ENCODE data around the gene ONECUT2.

The ONECUT2 gene

GRCh38 chr18:57427429-57428201 lies 7.6 kb upstream of the ONECUT2 start:
- Histone ChIP-seq H3K4me3 (ENCODE audit: insufficient read depth, low read length, poor library complexity, severe bottlenecking) (no peak overlapping the region), H3K4me2 (ENCODE audit: low read depth, low read length, poor library complexity, severe bottlenecking) (no peak overlapping the region), H3K36me3 (ENCODE audit: low read length) (no peaks in the 10 kb centered on the region), H3F3A (ENCODE audit: insufficient read depth) (no peaks in the 10 kb centered on the region), H3K27me3 (ENCODE audit: low read length) (no peaks in the 10 kb centered on the region), H3K9ac (ENCODE audit: low read length) (no peak overlapping the region), H3K9me2 (replicated peaks; ENCODE audit: insufficient read depth, low read length) (no peaks in the 10 kb centered on the region), H3K9me3 (ENCODE audit: insufficient read depth, low read length) (no peaks in the 10 kb centered on the region), H3K27ac (ENCODE audit: low read depth, low read length) (no peak overlapping the region), H4K20me1 (ENCODE audit: low read depth, low read length) (no peaks in the 10 kb centered on the region), H2AFZ (ENCODE audit: low read depth, low read length, severe bottlenecking) (no peak overlapping the region), H3K79me2 (ENCODE audit: insufficient read depth, low read length) (no peaks in the 10 kb centered on the region)
- TF ChIP-seq CTCF (IDR thresholded peaks at IDR 0.05; ENCODE audit: insufficient read depth, low read length, poor library complexity, severe bottlenecking) = no peak
- TF ChIP-seq EZH2phosphoT487 (conservative IDR thresholded peaks at IDR 0.05; ENCODE audit: low read length) = no peak

- Histone ChIP-seq H3K9me2 (replicated peaks; ENCODE audit: insufficient read depth, low read length) (no peaks in the 10 kb centered on the region), H4K20me1 (ENCODE audit: low read depth, low read length) (no peaks in the 10 kb centered on the region), H3F3A (ENCODE audit: insufficient read depth) (no peaks in the 10 kb centered on the region), H3K9me3 (ENCODE audit: insufficient read depth, low read length) (no peaks in the 10 kb centered on the region), H3K36me3 (ENCODE audit: low read length) (no peaks in the 10 kb centered on the region), H3K27ac (ENCODE audit: low read depth, low read length) (no peak overlapping the region), H3K4me3 (ENCODE audit: insufficient read depth, low read length, poor library complexity, severe bottlenecking) (no peak overlapping the region), H3K27me3 (ENCODE audit: low read length) (no peaks in the 10 kb centered on the region), H3K79me2 (ENCODE audit: insufficient read depth, low read length) (no peaks in the 10 kb centered on the region), H2AFZ (ENCODE audit: low read depth, low read length, severe bottlenecking) (no peak overlapping the region), H3K4me2 (ENCODE audit: low read depth, low read length, poor library complexity, severe bottlenecking) (no peak overlapping the region), H3K9ac (ENCODE audit: low read length) (no peak overlapping the region)
- TF ChIP-seq CTCF (IDR thresholded peaks at IDR 0.05; ENCODE audit: insufficient read depth, low read length, poor library complexity, severe bottlenecking) (no peak), EZH2phosphoT487 (conservative IDR thresholded peaks at IDR 0.05; ENCODE audit: low read length) (no peak)
Measured at GRCh38 chr18:57428221-57429150, 6.7 kb upstream of the ONECUT2 start.

- no peak overlapping the region for H2AFZ ChIP-seq (ENCODE audit: low read depth, low read length, severe bottlenecking)
- no peak overlapping the region for H3K9ac ChIP-seq (ENCODE audit: low read length)
- H3F3A ChIP-seq (ENCODE audit: insufficient read depth) = no peaks in the 10 kb centered on the region
- no peak overlapping the region for H3K27ac ChIP-seq (ENCODE audit: low read depth, low read length)
- H3K4me2 ChIP-seq (ENCODE audit: low read depth, low read length, poor library complexity, severe bottlenecking) = no peak overlapping the region
- H3K27me3 ChIP-seq (ENCODE audit: low read length) = no peaks in the 10 kb centered on the region
- H3K79me2 ChIP-seq (ENCODE audit: insufficient read depth, low read length) = no peaks in the 10 kb centered on the region
- TF ChIP-seq CTCF (IDR thresholded peaks at IDR 0.05; ENCODE audit: insufficient read depth, low read length, poor library complexity, severe bottlenecking) (no peak), EZH2phosphoT487 (conservative IDR thresholded peaks at IDR 0.05; ENCODE audit: low read length) (no peak)
- H3K9me3 ChIP-seq (ENCODE audit: insufficient read depth, low read length) = no peaks in the 10 kb centered on the region
- H3K9me2 ChIP-seq (replicated peaks; ENCODE audit: insufficient read depth, low read length) = no peaks in the 10 kb centered on the region
- H4K20me1 ChIP-seq (ENCODE audit: low read depth, low read length) = no peaks in the 10 kb centered on the region
- no peaks in the 10 kb centered on the region for H3K36me3 ChIP-seq (ENCODE audit: low read length)
- no peak overlapping the region for H3K4me3 ChIP-seq (ENCODE audit: insufficient read depth, low read length, poor library complexity, severe bottlenecking)
Measured at GRCh38 chr18:57429167-57430078, 5.8 kb upstream of the ONECUT2 start.

Data from SU-DHL-6 (cell line).